ENCODE data around the gene A3GALT2.

GRCh38 chr1:33348676-33349080 lies 27.8 kb upstream of the A3GALT2 start:
- TF ChIP-seq, protein P1, sequence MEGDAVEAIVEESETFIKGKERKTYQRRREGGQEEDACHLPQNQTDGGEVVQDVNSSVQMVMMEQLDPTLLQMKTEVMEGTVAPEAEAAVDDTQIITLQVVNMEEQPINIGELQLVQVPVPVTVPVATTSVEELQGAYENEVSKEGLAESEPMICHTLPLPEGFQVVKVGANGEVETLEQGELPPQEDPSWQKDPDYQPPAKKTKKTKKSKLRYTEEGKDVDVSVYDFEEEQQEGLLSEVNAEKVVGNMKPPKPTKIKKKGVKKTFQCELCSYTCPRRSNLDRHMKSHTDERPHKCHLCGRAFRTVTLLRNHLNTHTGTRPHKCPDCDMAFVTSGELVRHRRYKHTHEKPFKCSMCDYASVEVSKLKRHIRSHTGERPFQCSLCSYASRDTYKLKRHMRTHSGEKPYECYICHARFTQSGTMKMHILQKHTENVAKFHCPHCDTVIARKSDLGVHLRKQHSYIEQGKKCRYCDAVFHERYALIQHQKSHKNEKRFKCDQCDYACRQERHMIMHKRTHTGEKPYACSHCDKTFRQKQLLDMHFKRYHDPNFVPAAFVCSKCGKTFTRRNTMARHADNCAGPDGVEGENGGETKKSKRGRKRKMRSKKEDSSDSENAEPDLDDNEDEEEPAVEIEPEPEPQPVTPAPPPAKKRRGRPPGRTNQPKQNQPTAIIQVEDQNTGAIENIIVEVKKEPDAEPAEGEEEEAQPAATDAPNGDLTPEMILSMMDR (IDR thresholded peaks at IDR 0.05) = no peak
- TF ChIP-seq EZH2 (IDR thresholded peaks at IDR 0.05; ENCODE audit: borderline replicate concordance, insufficient read depth, low read depth, low read length, poor library complexity, severe bottlenecking) = no peak
